GM12891 (cell line): Measurements from ENCODE around the gene ME3.

Experiments used
- PAX5 ChIP-seq: IDR thresholded peaks from 2 replicates; pipeline ENCODE4 v1.6.1; 2011; ENCODE audit warnings: low read length, moderate library complexity, mild to moderate bottlenecking; ENCODE audit not compliant: insufficient read depth, severe bottlenecking
- POLR2A ChIP-seq: IDR thresholded peaks from 2 replicates; pipeline ENCODE4 v1.6.1; 2011; ENCODE audit warnings: low read depth, low read length, control low read depth
- POLR2AphosphoS5 ChIP-seq: IDR thresholded peaks from 2 replicates; pipeline ENCODE4 v1.6.1; 2011; ENCODE audit warnings: low read depth, low read length, control low read depth
- SPI1 ChIP-seq: IDR thresholded peaks from 2 replicates; pipeline ENCODE4 v1.6.1; 2011; ENCODE audit warnings: low read depth, low read length, control low read depth
- TAF1 ChIP-seq: IDR thresholded peaks from 2 replicates; pipeline ENCODE4 v1.6.1; 2011; ENCODE audit warnings: low read depth, low read length, control low read depth

- TF ChIP-seq POLR2AphosphoS5 = no peak
- TF ChIP-seq POLR2A = no peak
- TF ChIP-seq PAX5 = no peak
- TF ChIP-seq SPI1 = no peak
- TF ChIP-seq TAF1 = no peak
These were observed 114.2 kb downstream of the ME3 start for GRCh38 chr11:86558207-86558606.
